Activated CD8-positive, alpha-beta memory T cell treated with anti-CD3 and anti-CD28 coated beads for 48 hours (primary cell): ENCODE data around the gene SMCR8.
"Not testable (repeated sequence)": the region's sequence is repeated elsewhere in the genome, so short reads cannot be mapped to it uniquely, and the experiment has no call there.

Experiments used
- DNase-seq, 3 experiments: peaks; one replicate each; pipeline ENCODE4 v3.0.0-alpha.2; 2020; ENCODE audit warnings: low read depth in 2 of 3, low spot score in 2 of 3

The SMCR8 gene

GRCh38 chr17:18356624-18357023 is 41.5 kb downstream of the SMCR8 start:
- DNase-seq: no peak

DNA sequence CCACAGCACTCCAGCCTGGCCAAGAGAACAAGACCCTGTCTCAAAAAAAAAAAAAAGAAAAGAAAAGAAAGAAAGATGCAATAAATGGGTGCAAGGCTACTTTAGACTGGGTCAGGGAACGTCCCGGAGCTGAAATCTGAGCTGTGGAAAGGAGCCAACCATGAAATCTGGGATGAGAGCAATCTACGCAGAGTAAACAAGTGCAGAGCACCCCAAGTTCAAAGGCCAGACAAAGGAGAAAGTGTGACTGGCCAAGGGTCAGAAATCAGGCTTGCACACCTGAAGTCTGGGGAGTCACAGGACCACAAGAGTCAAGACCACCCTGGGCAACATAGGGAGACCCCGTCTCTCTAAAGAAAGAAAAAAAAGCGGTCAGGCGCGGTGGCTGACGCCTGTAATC is 45.4 kb downstream of the SMCR8 start:
- DNase-seq: no peak

- no peak for DNase-seq
Measured at GRCh38 chr17:18361837-18362697, 47.0 kb downstream of the SMCR8 start.

DNA sequence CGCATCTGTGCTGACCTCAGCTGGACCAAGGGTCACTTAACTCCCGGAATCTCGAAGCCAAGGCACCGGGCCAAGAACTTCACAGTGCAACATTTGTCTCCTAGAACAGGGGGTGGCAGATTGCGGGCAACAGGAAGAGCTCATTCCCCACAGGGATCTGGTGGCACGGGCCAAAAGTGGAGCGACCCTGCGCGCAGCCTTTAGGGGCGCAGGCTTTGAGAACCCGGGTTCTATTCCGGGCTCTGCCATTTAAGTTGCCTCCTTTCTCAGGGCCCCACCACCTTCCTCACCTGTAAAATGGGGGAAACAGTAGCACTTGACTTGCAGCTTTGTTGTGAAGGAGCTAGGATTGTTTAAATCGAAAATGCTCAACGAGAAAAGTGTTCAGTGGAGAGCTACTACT is 47.6 kb downstream of the SMCR8 start:
- DNase-seq: no peak

DNA sequence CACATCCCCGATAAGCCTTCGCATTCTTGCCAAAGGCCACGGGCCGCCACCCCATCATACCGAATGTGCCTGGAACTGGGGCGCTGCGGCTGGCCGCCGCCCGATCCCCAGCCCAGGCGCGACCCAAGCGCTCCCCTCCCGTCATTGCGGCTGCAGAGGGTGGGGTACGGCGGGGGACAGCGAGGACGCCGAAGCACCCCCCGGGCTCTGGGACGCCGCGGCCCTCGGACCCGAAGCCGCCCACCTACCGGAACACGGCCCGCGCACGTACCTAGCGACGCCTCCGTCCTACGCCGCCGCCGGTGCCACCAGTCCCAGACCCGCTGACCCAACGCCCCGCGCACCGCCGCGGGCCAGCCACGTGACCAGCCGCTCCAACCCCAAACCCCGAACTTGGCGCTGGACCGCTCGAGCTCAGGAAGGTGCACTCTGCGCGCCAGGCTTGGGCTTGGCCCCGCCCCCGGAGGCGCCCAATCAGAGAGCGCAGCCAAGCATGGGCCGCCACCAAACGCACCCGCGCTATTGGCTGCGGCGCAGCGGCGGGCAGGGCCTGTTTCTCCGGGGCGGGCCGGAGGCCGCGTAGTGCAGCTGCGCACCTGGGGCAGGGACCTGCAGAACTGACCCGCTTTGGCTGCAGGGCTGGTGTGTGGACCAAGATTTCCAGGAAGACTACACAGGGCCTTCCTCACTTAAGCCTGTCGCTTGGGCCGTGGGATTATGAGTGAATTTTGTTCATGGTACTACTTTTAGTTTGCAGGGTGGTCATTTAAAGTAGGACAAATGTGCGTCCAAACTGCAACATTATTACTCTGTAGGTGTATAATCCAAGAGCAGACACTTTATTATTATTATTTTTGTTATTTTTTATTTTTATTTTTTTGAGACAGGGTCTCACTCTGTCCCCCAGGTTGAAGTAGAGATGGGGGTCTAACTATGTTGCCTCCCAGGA is 48.3 kb downstream of the SMCR8 start, which contains the start of gene SHMT1:
SHMT1 (minus strand) TSS at position 450 of the 949 bp plus-strand sequence. CDS start 7,569 bp downstream, outside the sequence.
- peak; percentile 75 to 87 (median 76) for DNase-seq

- no peak for DNase-seq
Measured at GRCh38 chr17:18364166-18364565, 49.1 kb downstream of the SMCR8 start.

- DNase-seq: no peak
Measured at GRCh38 chr17:18368946-18369345, 53.9 kb downstream of the SMCR8 start.

DNA sequence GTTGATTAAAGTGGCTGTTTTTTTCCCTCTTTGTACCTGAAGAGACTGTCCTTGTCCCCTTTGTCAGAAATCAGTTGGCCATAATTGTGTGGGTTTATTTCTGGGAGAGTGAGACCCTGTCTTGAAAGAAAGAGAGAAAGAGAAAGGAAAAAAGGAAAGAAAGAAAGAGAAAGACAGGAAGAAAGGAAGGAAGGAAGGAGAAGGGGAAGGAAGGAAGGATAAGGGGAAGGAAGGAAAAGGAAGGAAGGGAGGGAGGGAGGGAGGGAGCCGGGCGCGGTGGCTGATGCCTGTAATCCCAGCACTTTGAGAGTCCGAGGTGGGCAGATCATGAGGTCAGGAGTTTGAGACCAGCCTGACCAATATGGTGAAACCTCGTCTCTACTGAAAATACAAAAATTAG is 55.7 kb downstream of the SMCR8 start:
- DNase-seq: no peak

DNA sequence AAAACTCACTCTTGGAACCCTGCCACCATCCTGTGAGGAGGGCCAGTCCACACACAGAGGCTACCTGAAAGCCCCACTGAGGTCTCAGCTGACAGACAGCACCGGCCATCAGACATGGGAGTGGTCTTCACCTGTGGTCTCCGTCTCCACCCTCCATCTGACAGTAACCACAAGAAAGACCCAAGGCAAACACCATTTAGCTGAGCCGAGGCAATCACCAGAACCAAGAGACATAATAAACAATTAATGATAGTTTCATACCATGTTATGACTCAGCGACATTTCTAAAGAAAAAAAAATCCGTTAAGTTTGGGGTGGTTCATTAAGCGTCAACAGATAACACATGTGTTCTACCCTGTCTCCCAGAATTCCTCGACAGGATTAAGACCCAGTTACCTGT is 56.4 kb downstream of the SMCR8 start:
- DNase-seq: no peak

- DNase-seq: not testable (repeated sequence)
Measured at GRCh38 chr17:18373181-18373580, 58.1 kb downstream of the SMCR8 start.

DNA sequence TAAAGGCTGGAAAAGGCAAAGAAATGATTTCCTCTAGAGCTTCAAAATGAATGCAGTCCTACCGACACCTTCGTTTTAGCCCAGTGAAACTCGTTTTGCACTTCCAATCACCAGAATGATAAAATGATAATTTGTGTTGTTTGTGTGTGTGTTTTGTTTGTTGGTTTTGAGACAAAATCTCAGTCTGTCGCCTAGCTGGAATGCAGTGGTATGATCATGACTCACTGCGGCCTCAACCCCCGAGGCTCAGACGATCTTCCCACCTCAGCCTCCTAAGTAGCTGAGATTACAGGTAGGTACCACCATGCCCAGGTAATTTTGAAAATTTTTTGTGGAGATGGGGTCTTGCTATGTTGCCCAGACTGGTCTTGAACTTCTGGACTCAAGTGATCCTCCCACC is 59.1 kb downstream of the SMCR8 start:
- no peak for DNase-seq
